Measurements from ENCODE around the gene KIR3DL1.
"Not testable (repeated sequence)": the region's sequence is repeated elsewhere in the genome, so short reads cannot be mapped to it uniquely, and the experiment has no call there.

GRCh38 chr19:54824416-54824815 is 8.1 kb downstream of the KIR3DL1 start:
- TF ChIP-seq SIN3A (IDR thresholded peaks at IDR 0.05; ENCODE audit: borderline replicate concordance, low read depth, low read length); CTCF (IDR thresholded peaks at IDR 0.05); JUND (IDR thresholded peaks at IDR 0.05): not testable (repeated sequence)
